GM19438 (cell line): ENCODE data around the gene FMO4.
"Not testable (repeated sequence)": the region's sequence is repeated elsewhere in the genome, so short reads cannot be mapped to it uniquely, and the experiment has no call there.

Experiments used
- ATAC-seq: cut with Tn5 transposase; IDR thresholded peaks from one replicate; pipeline ENCODE4 v1.9.1; 2021; ENCODE audit warnings: low read depth; ENCODE audit not compliant: unreplicated experiment

Gene FMO4, protein sequence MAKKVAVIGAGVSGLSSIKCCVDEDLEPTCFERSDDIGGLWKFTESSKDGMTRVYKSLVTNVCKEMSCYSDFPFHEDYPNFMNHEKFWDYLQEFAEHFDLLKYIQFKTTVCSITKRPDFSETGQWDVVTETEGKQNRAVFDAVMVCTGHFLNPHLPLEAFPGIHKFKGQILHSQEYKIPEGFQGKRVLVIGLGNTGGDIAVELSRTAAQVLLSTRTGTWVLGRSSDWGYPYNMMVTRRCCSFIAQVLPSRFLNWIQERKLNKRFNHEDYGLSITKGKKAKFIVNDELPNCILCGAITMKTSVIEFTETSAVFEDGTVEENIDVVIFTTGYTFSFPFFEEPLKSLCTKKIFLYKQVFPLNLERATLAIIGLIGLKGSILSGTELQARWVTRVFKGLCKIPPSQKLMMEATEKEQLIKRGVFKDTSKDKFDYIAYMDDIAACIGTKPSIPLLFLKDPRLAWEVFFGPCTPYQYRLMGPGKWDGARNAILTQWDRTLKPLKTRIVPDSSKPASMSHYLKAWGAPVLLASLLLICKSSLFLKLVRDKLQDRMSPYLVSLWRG

DNA sequence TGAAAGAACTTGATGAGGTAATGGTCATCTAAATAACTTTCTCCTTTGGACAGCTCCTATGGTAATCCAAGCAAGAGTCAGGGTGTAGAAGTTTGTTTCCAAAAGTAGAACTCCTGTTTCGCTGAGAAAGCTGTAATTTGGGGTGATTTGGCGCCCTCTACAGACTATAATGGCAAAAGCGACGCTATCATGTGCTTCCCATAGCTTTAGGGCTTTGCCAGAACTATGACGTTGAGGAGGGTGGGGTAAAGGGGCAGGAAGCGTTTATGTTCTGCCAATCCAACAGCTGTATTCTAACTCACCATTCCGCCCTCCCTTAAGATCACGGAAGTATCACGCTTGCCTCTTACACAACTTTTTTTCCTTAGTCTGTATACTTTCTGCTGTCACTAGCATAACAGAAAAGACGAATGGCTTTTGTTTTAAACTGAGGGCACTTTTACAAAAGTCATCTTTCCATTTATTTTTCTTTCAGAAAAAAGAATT, at the start of gene FMO4:
FMO4 (plus strand) TSS at position 349 of the 486 bp plus-strand sequence. CDS start 5,643 bp downstream, outside the sequence.
- ATAC-seq, result peak; percentile 100

DNA sequence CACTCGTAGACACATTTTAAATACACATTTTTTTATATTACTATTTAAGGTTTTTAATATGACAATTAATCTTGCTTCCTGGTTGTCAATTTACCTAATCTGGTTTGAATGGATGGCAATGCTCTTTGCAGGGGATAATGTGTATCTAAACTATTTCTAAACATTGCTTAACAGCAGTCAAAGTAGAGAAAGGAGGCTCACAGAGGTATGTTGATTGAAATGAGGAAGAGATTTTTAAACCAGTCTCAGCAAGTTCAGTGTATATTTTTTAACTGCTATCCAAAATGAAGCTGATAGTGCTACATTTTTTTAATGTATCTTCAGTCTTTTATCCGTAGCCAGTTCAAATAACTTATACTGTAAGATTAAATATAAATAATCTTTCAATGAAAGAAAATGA, 48.3 kb upstream of the FMO4 start:
- ATAC-seq, result no peak

DNA sequence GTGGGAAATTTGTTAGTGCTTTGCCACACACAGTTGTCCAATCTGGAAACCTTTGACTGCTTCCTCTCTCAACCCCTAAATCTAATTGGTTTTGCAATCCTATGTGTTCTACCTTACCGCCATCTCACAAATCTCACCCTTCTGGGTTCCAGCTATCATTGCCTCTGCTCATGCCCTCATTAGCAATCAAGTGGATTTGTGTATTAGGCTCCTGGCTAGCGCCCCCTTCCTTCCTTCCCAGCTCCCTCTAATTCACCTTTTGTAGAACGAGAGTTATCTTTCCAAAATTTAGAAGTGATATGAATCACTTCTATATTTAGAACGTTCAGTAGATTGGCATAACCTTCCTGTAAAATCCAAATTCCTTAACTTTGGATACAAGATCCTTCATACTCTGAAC, 47.1 kb upstream of the FMO4 start:
- ATAC-seq, result no peak

DNA sequence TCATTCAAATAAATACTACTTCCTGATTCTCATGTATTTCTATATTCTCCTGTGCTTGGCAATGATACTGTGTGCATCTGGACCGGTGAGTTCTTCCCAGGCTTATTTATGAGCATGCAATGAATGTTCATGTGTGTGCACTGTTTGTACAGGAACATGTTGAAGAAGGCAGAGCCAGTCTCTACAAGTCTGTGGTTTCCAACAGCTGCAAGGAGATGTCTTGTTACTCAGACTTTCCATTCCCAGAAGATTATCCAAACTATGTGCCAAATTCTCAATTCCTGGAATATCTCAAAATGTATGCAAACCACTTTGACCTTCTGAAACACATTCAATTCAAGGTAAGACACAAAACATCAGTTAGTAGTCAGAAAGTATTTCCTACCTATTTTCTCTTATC, 46.6 kb upstream of the FMO4 start:
- ATAC-seq, result no peak

DNA sequence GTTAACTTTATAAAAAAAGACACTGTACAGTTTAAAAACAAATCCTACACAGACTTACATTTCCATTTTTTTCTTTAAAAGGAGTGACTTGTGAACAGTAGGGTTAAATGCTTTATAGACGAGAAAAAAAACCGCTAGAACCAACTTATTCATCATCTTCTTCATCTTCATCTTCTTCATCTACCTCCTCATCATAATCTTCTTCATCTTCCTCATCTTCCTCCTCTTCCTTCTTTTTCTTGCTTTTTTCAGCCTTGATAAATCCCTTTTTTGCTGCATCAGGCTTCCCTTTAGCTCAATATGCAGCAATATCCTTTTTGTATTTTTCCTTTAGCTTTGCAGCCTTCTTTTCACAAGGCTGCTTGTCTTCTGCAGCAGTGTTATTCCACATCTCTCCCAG, 43.2 kb upstream of the FMO4 start:
- no peak for ATAC-seq

DNA sequence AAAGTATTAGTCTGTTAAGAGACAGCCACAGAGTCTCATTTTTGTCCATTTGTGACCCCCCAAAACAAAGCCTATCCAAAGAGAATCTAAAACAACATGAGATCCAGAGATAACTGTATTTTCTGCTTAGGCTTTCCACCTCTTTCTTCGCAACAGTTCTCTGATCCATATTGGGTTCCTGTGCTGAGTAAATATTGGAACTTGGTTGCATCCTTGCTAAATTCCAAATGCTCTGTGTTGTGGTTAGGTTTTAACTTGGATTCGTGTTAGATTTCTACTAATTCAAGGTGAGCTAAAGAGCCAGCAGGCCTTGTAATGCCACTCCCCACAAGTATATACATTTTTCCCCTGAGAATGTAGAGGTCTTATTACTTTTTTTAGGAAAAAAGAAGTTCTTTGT, 36.4 kb upstream of the FMO4 start:
- ATAC-seq, result no peak

DNA sequence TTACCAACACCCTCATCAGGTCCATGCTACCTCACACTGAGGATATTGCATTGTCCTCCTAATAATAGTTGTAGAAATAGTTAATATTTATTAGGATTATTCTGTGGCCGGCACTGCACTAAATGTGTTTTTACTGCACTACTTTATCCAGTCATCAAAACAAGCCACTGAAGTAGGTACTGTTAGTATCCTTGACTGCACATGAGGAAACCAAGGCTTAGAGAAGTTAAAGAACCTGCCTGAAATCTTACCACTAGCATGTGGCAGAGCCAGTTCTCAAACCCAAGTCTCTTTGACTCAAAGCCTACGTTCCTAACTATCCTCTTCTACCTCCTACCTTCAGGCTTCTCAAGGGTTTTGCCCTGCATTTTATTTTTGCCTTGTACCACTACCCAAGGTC, 34.7 kb upstream of the FMO4 start:
- no peak for ATAC-seq

DNA sequence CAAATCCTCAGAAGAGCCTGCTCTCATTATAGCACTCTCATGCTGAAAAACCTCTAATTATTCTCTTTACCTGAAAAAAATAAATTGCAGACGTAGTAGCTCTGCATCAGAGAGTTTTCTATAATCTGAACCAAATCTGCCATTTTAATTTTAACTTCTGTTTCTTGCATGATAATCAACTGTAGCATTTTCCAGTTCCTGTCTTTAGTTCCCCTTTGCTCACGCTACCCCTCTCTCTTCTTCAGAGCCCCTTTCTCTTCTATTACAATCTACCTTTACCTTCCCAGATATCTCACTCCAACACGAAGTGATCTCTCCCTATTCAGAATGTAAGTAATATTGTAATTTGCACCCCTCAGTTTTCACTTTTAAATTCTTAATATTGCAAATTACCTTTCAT, 34.3 kb upstream of the FMO4 start:
- no peak for ATAC-seq

DNA sequence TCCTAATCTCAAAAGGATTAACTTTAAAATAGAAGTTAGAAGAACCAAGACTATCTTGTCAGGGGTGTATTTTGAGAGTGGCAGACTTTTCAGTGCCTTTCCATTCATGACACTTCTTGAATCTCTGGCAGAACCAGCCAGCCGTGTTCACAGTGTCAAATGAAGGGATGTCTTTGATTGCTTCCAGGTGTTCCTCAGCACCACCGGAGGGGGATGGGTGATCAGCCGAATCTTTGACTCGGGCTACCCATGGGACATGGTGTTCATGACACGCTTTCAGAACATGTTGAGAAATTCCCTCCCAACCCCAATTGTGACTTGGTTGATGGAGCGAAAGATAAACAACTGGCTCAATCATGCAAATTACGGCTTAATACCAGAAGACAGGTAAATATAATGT, 33.4 kb upstream of the FMO4 start:
- no peak for ATAC-seq

DNA sequence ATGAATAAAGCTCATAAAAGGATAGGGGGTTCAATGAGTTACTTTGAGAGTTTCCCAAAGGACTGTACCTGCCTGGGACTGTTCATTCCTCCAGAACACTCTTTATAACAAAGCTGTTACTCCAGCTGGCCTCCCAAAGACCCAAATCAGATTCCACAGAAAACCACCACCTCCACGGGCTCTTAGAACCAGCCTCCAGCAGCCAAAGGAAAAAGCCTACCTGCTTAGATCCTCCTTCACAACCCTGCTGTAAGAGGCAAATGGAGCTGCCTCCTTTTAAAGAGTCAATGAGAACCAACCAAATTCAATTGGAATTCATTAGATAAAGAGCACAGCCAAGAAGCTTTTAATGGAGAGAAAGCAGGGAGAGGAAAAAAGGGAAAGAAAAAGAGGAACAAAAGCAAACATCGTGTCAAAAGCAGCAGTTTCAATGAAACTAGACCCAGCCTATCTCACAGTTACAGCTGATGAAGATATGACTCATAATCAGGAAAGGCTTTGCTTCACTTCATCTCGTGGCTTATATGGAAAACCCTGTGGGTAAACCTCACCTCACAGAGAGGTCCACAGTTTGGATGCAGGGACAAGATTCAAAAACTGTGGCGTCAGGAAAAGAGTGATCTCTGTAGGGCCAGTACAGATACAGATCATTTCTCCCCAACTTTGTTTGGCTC, 27.8 kb upstream of the FMO4 start:
- peak; percentile 49 for ATAC-seq

DNA sequence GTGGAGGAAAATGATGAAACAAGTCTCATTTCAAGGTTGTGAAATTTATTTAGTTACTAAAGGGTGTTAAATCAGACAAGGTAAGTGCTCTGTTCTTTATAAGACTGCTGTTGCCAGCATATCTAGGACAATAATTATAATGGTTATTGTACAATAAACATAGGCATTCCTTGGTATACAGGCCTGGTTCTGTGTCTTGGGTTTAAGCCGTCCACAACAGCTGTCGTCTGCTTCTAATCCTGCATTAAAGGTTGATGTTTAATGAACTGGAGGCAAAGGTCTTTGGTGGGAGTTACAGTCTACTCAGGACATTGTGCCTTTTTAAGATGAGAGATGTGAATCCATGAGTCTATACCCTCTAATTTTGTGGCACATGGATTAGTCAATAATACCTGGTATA, 23.4 kb upstream of the FMO4 start:
- no peak for ATAC-seq

DNA sequence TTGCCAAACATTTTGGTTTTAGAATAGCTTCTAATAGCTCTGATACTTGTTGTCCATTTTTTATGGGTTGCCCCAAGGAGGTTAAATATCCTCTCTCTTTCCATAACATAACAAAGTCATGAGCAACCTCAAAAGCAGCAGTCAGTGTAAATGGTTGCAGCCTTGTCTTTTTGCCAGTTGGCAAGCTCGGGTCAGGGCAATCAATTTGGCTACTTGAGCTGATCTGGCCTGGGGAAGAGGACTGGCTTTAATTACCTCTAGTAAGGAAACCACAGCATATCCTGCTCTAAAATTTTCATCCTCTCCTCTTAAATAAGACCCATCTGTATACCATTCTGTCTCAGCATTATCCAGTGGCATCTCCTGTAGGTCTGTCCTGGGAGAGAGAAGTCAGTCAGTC, 21.2 kb upstream of the FMO4 start:
- no peak for ATAC-seq

DNA sequence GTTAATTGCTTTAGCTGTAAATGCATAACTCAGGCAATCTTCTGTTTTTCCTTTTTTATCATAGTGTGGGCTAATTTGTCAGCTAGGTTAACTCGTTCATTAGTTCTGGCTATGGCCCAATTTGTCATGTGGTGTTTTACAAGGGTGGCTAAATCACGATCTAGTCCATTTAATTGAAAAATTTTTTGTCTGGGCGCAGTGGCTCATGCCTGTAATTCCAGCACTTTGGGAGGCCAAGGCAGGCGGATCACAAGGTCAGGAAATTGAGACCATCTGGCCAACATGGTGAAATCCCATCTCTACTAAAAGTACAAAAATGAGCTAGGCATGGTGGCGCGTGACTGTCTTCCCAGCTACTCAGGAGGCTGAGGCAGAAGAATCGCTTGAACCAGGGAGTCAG, 18.6 kb upstream of the FMO4 start:
- not testable (repeated sequence) for ATAC-seq

DNA sequence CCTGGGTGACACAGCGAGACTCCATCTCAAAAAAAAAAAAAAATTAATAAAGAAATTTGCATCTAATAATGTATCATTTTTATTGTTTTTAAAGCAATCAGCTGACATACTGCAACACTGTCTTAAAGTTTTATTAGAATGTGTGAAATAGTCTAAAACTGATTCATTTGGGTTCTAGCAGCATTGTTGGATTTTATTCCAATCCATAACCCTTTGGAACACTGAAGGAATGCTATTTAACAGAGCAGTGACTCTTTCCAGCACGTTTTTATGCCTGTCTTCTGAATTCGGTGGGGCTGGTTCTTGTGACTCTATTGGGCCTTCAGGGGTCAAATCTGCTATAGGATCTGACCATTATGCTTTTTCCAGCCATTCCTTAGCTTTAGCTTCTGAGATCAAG, 18.2 kb upstream of the FMO4 start:
- no peak for ATAC-seq

DNA sequence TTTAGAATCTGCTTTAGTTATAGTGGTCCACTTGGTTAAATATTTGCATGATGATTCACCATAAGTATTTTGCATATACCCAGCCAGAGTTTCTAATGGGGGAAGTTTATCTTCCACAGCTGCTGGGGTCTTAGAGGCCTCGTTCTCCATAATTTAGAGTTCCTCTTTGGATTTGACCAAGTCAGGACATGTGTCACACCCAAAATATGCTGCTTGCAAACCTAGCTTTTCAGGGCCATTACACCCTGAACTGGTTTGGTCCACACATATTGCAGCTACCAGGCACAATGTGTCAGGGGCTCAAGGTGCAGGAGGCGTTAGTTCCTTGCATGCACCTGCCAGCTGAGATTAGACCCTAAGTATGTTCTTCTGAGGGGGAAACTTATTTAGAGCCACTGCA, 17.1 kb upstream of the FMO4 start:
- ATAC-seq, result no peak

DNA sequence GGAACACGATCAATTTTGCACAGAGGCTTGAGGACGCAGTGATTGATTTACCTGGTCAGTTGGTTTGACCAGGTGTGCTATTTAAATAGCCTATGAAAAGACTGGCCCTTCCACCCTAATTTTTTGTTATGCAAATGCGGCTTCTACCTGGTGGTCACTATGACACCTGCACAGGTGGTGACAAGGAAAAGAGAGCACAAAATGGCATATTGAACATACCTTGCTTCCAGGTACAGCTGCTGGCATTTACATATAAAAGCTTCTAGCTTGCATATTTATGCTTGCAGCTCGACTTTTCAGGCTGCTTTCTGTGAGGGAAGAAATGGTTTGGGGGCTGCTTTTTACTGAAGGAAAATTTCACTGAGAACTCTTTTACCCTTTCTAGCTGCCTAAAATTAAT, 15.3 kb upstream of the FMO4 start:
- no peak for ATAC-seq

DNA sequence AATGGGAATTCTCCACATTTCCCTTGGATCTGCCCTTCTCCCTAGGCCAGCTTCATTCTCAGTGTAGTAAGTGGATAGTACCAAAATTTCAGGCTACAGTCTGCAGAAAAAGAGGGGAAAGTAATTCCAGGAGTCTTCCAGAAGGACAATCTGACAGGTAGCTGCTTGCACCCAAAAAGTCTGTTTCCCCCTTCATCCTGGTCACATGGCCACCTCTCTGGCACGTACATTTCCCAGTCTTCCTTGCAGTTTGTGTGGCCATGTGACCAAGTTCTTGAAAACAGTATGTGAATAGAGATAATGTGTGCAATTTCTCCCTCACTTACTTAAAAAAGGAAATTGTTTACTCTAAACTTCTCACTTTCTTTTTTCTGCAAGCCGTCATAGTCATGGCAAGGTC, 14.6 kb upstream of the FMO4 start:
- ATAC-seq, result no peak

DNA sequence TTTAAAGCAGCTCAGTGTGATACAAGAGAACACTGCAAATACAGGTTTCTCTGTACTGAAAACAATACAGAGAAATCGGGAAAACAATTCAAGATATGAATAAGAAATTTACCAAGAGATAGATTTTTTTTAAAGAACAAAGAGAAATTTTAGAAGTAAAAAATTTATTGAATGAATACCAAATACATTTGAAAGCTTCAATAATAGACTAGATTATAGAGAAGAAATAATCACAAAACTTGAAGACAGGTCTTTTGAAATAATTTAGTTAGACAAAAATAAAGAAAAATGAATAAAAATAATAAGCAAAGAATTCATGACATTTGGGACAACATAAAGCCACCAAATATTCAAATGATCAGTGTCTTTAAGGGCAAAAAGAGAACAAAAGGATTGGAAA, 13.6 kb upstream of the FMO4 start:
- ATAC-seq, result no peak

DNA sequence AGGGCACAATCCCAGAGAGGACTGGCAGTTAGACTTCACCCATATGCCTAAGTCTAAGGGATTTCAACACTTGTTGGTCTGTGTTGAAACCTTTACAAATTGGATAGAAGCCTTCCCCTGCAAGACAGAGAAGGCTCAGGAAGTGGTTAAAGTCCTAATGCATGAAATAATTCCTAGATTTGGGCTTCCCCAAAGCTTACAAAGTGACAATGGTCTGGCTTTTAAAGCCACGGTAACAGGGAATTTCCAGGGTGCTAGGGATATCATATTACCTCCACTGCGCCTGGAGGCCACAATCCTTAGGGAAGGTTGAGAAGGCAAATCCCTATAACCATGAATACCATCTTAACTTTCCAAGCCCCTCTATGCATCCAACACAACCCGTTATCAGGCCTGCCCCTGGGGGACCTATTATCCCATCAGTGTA, 3.3 kb upstream of the FMO4 start:
- ATAC-seq, result no peak

DNA sequence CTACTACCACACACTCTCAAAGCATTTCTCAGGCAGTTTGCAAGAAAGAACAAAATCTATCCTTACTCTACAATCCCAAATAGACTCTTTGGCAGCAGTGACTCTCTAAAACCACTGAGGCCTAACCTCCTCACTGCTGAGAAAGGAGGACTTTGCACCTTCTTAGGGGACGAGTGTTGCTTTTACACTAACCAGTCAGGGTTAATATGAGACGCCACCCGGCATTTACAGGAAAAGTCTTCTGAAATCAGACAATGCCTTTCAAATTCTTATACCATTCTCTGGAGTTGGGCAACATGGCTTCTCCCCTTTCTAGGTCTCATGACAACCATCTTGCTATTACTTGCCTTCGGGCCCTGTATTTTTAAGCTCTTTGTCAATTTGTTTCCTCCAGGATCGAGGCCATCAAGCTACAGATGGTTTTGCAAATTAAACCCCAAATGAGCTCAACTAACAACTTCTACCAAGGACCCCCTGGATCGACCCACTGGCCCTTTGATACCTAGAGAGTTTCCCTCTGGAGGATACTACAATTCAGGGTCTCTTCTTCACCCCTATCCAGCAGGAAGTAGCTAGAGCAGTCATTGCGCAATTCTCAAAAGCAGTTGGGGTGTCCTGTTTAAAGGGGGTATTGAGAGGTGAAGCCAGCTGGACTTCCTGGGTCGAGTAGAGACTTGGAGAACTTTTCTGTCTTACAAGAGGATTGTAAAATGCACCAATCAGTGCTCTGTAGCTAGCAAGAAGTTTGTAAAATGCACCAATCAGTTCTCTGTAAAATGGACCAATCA, 2.0 kb upstream of the FMO4 start:
- no peak for ATAC-seq

DNA sequence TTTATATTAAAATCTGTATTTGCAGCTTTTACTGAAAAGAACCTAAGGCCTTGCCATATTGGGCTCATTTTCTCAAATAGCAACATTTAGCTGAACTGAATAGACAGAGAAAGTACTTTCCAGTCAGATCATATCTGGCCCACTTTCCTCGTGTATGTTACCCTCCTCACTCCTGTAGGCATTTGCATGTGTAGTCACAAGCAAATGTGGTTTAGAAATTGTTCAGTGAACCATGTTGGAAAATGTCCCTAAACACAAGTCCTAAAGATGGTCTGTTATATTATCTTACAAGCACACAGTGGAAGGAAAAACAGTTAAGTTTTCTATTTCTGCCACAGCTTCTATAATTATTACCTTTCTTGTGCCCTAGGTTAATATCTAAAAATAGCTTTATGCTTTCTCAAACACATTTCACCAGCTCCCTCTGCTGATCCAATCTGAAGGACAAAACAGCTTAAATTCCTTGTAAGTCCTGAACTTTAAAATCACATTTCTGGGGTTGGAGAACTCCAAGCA, 606 bp upstream of the FMO4 start:
- ATAC-seq, result peak; percentile 51
